ENCODE data around the gene SLC29A3. TPM values are rescaled to one million over a fixed set of nuclear protein-coding genes. Genes with fewer than 3 reads are reported as not detected.

The SLC29A3 gene
- total and polyA plus RNA-seq, 10 of the 15 experiments (the other 5 are each of a cell fraction or from before 2014, with no cell fraction given), result 1.5 to 4.0 (median 2.7) TPM

- TF ChIP-seq RELB (IDR thresholded peaks at IDR 0.05; ENCODE audit: low read depth), result peak; percentile 47; the same call in 1 of the 2 replicates
- 0 out of 2 replicates have a peak, but pooled peaks have one; percentile 8 for TF ChIP-seq MEF2A (IDR thresholded peaks at IDR 0.05; ENCODE audit: insufficient read depth, low read depth, low read length)
- 0 out of 2 replicates have a peak, but pooled peaks have one; percentile 44 for TF ChIP-seq SPI1 (IDR thresholded peaks at IDR 0.05; ENCODE audit: borderline replicate concordance, insufficient read depth, low read depth, low read length)
- TF ChIP-seq PAX8 (IDR thresholded peaks at IDR 0.05), result no peak
- peak in 1 of 2 experiments; percentile 26; a peak in 1 of 4 replicates for TF ChIP-seq BHLHE40 (IDR thresholded peaks at IDR 0.05; ENCODE audit: borderline replicate concordance in 1 of 2, low read depth in 2 of 2, low read length in 1 of 2)
Observed at GRCh38 chr10:71359364-71360046, 40.4 kb downstream of the SLC29A3 start (continued).

GRCh38 chr10:71360735-71361134 lies 41.7 kb downstream of the SLC29A3 start:
- ChIA-PET CTCF (interaction anchor here (0.6 to 3.1 kb wide), 4 partner anchors 10 to 248 kb away, joined by 3 to 8 read pairs (median 5); no protein-coding TSS in a partner anchor), RAD21 (ENCODE audit: unreplicated experiment) (interaction anchor here (0.6 kb wide), 1 partner anchor 42 kb away, joined by 3 read pairs; the partner anchor contains the start of gene SLC29A3), SMC1A (ENCODE audit: uncharacterized antibody, unreplicated experiment) (interaction anchor here (1.4 kb wide), 1 partner anchor 12 kb away, joined by 6 read pairs; no protein-coding TSS in a partner anchor), POLR2A (interaction anchor here (0.5 to 1.1 kb wide), 2 partner anchors 16 to 281 kb away, joined by 3 to 4 read pairs; no protein-coding TSS in a partner anchor)
- Histone ChIP-seq H2AFZ (ENCODE audit: control insufficient read depth, low read depth, low read length) (no peak overlapping the region), H3K4me3 (no peak overlapping the region), H3K9me3 (replicated peaks; ENCODE audit: control insufficient read depth, insufficient read depth, low read length) (no peaks in the 10 kb centered on the region), H3K4me2 (ENCODE audit: control insufficient read depth, insufficient read depth) (no peak overlapping the region), H3K36me3 (ENCODE audit: control insufficient read depth in 2 of 2, insufficient read depth in 2 of 2, low read length in 1 of 2) (no peaks in the 10 kb centered on the region; a peak in 1 of 4 replicates), H3K4me1 (ENCODE audit: control insufficient read depth, insufficient read depth, low read length) (peaks cover 26% of the 10 kb centered on the region), H3K27me3 (replicated peaks in 1 of 2; ENCODE audit: control insufficient read depth in 2 of 2, insufficient read depth in 2 of 2, low read length in 1 of 2) (no peaks in the 10 kb centered on the region), H3K27ac (ENCODE audit: control insufficient read depth, insufficient read depth) (no peak overlapping the region), H3K79me2 (ENCODE audit: control insufficient read depth, insufficient read depth, low read length) (no peaks in the 10 kb centered on the region), H3K9ac (ENCODE audit: control insufficient read depth, insufficient read depth, low read length) (no peak overlapping the region), H4K20me1 (ENCODE audit: control insufficient read depth, insufficient read depth) (no peaks in the 10 kb centered on the region)
- DNase-seq (ENCODE audit: low read depth, low spot score), result no peak
- BruUV-seq (replicated peaks), result no TSS peak
- FAIRE-seq, result no peak
- no peak for ATAC-seq
- WGBS (ENCODE audit: insufficient coverage, insufficient replicate concordance, low lambda C conversion rate, missing lambda C conversion rate), result 50% methylated on average over 2 of the region's 2 CpGs
- intact Hi-C loops (cut with micrococcal nuclease; ENCODE audit: unreplicated experiment), result no loop called here
- in situ Hi-C loops (cut with MboI), result no loop called here
- TF ChIP-seq RELA (IDR thresholded peaks at IDR 0.05; ENCODE audit: borderline replicate concordance, partially characterized antibody) (no peak), CEBPZ (IDR thresholded peaks at IDR 0.05; ENCODE audit: low read depth, low read length) (no peak), TARDBP (IDR thresholded peaks at IDR 0.05; ENCODE audit: borderline replicate concordance) (no peak), SIN3A (IDR thresholded peaks at IDR 0.05; ENCODE audit: low read depth, low read length) (no peak), SREBF2 (IDR thresholded peaks at IDR 0.05; ENCODE audit: low read length) (no peak), RAD21 (IDR thresholded peaks at IDR 0.05; ENCODE audit: insufficient read depth, low read depth, low read length) (no peak), DPF2 (IDR thresholded peaks at IDR 0.05) (no peak), FOS (IDR thresholded peaks at IDR 0.05; ENCODE audit: borderline replicate concordance, extremely low read depth, insufficient read length) (no peak), GATAD2B (conservative IDR thresholded peaks at IDR 0.05; ENCODE audit: low read depth) (no peak), NRF1 (conservative IDR thresholded peaks at IDR 0.05; ENCODE audit: low read depth, low read length) (no peak), PAX5 (IDR thresholded peaks at IDR 0.05; ENCODE audit: borderline replicate concordance, low read depth, low read length) (no peak), CEBPB (IDR thresholded peaks at IDR 0.05; ENCODE audit: borderline replicate concordance in 1 of 2, low read depth in 2 of 2, low read length in 2 of 2) (no peak), EED (IDR thresholded peaks at IDR 0.05; ENCODE audit: low read depth) (no peak)

All from GM12878 (cell line).